Measurements from ENCODE around the gene EXOC3L4.

- TF ChIP-seq ZFP1 (CRISPR knock-in tag; IDR thresholded peaks at IDR 0.05) (no peak), SETDB1 (IDR thresholded peaks at IDR 0.05; ENCODE audit: low read length) (no peak), TCF7L2 (IDR thresholded peaks at IDR 0.05; ENCODE audit: low read depth, low read length) (no peak), CTCF (IDR thresholded peaks at IDR 0.05 in 2 of 3, conservative IDR thresholded peaks at IDR 0.05 in 1 of 3; ENCODE audit: insufficient read depth in 2 of 3, low read depth in 1 of 3, low read length in 3 of 3) (no peak), POLR2AphosphoS5 (IDR thresholded peaks at IDR 0.05; ENCODE audit: control insufficient read depth, insufficient read depth, low read depth, low read length) (no peak), SNAPC5 (CRISPR knock-in tag; IDR thresholded peaks at IDR 0.05) (no peak), POLR2A (conservative IDR thresholded peaks at IDR 0.05) (no peak), PRPF4 (IDR thresholded peaks at IDR 0.05; ENCODE audit: insufficient read depth, low read depth, low read length, poor library complexity, severe bottlenecking) (no peak), ZSCAN32 (CRISPR knock-in tag; IDR thresholded peaks at IDR 0.05) (no peak), EZH2 (IDR thresholded peaks at IDR 0.05; ENCODE audit: borderline replicate concordance, low read depth, low read length) (no peak), MAX (CRISPR knock-in tag; IDR thresholded peaks at IDR 0.05) (no peak)
Measured at GRCh38 chr14:103072595-103073366, 21.7 kb upstream of the EXOC3L4 start.
